WTC11 (cell line): ENCODE measurements around the gene CLIC5.

Experiments used
- GABPB1 ChIP-seq: sonication (generic); formaldehyde crosslinking; IDR thresholded peaks from 2 replicates; pipeline ENCODE4 v1.8.1; 2023; ENCODE audit warnings: mild to moderate bottlenecking, missing genetic modification reagents
- MYBL2 ChIP-seq: sonication (generic); formaldehyde crosslinking; IDR thresholded peaks from 2 replicates; pipeline ENCODE4 v1.8.1; 2023; ENCODE audit warnings: mild to moderate bottlenecking, moderate library complexity, missing genetic modification reagents
- TF ChIP-seq, protein P1 (sequence below): fragments of 200-600 bp; IDR thresholded peaks from 2 replicates; pipeline ENCODE4 v1.8.0; 2022; ENCODE audit warnings: antibody characterized with exemption
- TF ChIP-seq, protein P2 (sequence below): sonication (generic); formaldehyde crosslinking; IDR thresholded peaks from 2 replicates; pipeline ENCODE4 v1.8.0; 2023; ENCODE audit warnings: mild to moderate bottlenecking, missing genetic modification reagents
- TF ChIP-seq, protein P3 (sequence below): sonication (generic); formaldehyde crosslinking; IDR thresholded peaks from 2 replicates; pipeline ENCODE4 v1.8.1; 2023; ENCODE audit warnings: mild to moderate bottlenecking, missing genetic modification reagents, moderate library complexity

DNA sequence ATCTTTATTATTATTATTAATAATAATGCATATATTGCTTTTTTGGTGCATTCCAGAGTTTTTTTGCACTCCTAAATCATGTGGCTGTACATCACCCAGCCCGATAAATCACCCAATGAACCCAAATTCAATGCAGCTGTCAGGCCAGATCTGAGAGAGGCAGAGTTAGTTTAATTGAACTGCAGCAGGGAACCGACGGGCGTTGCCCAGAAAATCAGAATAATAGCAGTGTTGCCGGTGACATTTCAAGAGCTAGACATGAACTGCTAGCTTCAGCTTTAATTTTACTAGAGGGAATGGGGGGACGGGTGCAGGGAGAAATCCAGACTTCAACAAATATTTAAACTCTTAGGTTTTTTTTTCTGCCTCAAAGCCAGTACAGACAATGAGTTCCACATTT lies 135.0 kb downstream of the CLIC5 start:
- TF ChIP-seq, protein P1, sequence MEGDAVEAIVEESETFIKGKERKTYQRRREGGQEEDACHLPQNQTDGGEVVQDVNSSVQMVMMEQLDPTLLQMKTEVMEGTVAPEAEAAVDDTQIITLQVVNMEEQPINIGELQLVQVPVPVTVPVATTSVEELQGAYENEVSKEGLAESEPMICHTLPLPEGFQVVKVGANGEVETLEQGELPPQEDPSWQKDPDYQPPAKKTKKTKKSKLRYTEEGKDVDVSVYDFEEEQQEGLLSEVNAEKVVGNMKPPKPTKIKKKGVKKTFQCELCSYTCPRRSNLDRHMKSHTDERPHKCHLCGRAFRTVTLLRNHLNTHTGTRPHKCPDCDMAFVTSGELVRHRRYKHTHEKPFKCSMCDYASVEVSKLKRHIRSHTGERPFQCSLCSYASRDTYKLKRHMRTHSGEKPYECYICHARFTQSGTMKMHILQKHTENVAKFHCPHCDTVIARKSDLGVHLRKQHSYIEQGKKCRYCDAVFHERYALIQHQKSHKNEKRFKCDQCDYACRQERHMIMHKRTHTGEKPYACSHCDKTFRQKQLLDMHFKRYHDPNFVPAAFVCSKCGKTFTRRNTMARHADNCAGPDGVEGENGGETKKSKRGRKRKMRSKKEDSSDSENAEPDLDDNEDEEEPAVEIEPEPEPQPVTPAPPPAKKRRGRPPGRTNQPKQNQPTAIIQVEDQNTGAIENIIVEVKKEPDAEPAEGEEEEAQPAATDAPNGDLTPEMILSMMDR, result no peak
- TF ChIP-seq, protein P2, sequence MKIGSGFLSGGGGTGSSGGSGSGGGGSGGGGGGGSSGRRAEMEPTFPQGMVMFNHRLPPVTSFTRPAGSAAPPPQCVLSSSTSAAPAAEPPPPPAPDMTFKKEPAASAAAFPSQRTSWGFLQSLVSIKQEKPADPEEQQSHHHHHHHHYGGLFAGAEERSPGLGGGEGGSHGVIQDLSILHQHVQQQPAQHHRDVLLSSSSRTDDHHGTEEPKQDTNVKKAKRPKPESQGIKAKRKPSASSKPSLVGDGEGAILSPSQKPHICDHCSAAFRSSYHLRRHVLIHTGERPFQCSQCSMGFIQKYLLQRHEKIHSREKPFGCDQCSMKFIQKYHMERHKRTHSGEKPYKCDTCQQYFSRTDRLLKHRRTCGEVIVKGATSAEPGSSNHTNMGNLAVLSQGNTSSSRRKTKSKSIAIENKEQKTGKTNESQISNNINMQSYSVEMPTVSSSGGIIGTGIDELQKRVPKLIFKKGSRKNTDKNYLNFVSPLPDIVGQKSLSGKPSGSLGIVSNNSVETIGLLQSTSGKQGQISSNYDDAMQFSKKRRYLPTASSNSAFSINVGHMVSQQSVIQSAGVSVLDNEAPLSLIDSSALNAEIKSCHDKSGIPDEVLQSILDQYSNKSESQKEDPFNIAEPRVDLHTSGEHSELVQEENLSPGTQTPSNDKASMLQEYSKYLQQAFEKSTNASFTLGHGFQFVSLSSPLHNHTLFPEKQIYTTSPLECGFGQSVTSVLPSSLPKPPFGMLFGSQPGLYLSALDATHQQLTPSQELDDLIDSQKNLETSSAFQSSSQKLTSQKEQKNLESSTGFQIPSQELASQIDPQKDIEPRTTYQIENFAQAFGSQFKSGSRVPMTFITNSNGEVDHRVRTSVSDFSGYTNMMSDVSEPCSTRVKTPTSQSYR (CRISPR knock-in tag), result no peak
- TF ChIP-seq GABPB1 (CRISPR knock-in tag) (no peak), MYBL2 (CRISPR knock-in tag) (no peak)
- TF ChIP-seq, protein P3, sequence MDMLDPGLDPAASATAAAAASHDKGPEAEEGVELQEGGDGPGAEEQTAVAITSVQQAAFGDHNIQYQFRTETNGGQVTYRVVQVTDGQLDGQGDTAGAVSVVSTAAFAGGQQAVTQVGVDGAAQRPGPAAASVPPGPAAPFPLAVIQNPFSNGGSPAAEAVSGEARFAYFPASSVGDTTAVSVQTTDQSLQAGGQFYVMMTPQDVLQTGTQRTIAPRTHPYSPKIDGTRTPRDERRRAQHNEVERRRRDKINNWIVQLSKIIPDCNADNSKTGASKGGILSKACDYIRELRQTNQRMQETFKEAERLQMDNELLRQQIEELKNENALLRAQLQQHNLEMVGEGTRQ (CRISPR knock-in tag), result no peak
